ENCODE measurements around the gene SHISA6. TPM values are rescaled to one million over a fixed set of nuclear protein-coding genes. Genes with fewer than 3 reads are reported as not detected.

SHISA6 gene
- total RNA-seq, 1 experiment from 2014 or later, result 2.9 TPM

- no peaks in the 10 kb centered on the region; the same call in 1 of the 2 replicates for H3K27me3 Mint-ChIP-seq (ENCODE audit: low read depth)
- Histone ChIP-seq H3K23ac (ENCODE audit: insufficient read length, low read depth, low read length) (no peak overlapping the region), H3K4me1 (ENCODE audit: insufficient read depth, low read length) (0 out of 2 replicates have a peak, but pooled peaks cover 2% of the 10 kb centered on the region), H3K27me3 (ENCODE audit: insufficient read depth, low read length) (no peaks in the 10 kb centered on the region), H4K20me1 (ENCODE audit: control insufficient read depth, insufficient read depth, insufficient read length) (no peaks in the 10 kb centered on the region), H2BK15ac (ENCODE audit: low read depth, low read length) (no peak overlapping the region), H3T11ph (ENCODE audit: low read length) (no peak overlapping the region), H2BK20ac (ENCODE audit: low read depth, low read length, poor library complexity, severe bottlenecking) (no peak overlapping the region), H2AK5ac (ENCODE audit: insufficient read length, low read length) (no peak overlapping the region), H2AFZ (ENCODE audit: low read length) (no peak overlapping the region), H2BK5ac (ENCODE audit: insufficient read length, low read length) (no peak overlapping the region), H4K8ac (replicated peaks; ENCODE audit: insufficient read length, low read depth, low read length) (no peak overlapping the region), H3K79me1 (ENCODE audit: insufficient read depth, low read depth, low read length, poor library complexity, severe bottlenecking) (no peaks in the 10 kb centered on the region), H3K9me3 (ENCODE audit: control insufficient read depth, low read depth, low read length) (no peaks in the 10 kb centered on the region), H3K4me2 (ENCODE audit: insufficient read depth, insufficient read length, low read length) (no peak overlapping the region), H3K79me2 (ENCODE audit: insufficient read depth, low read length) (no peaks in the 10 kb centered on the region), H3K27ac (ENCODE audit: insufficient read length, low read depth, low read length) (no peak overlapping the region), H3K9ac (ENCODE audit: extremely low read depth, insufficient read length, low read length) (no peak overlapping the region), H3K4ac (ENCODE audit: low read depth, low read length) (no peak overlapping the region), H3K56ac (ENCODE audit: insufficient read length, low read depth, low read length) (no peak overlapping the region), H4K5ac (ENCODE audit: insufficient read length, low read depth, low read length) (no peak overlapping the region), H4K91ac (ENCODE audit: insufficient read length, low read depth, low read length) (no peak overlapping the region), H2BK12ac (ENCODE audit: insufficient read length, low read depth, low read length) (no peak overlapping the region), H3K23me2 (ENCODE audit: insufficient read length, low read depth, low read length, poor library complexity, severe bottlenecking) (no peaks in the 10 kb centered on the region), H2BK120ac (ENCODE audit: low read depth, low read length, poor library complexity, severe bottlenecking) (no peak overlapping the region), H3K18ac (ENCODE audit: insufficient read length, low read depth, low read length) (no peak overlapping the region), H3K14ac (ENCODE audit: insufficient read depth, low read length) (no peak overlapping the region)
- no peak for TF ChIP-seq CTCF (conservative IDR thresholded peaks at IDR 0.05)
- no peak overlapping the region for H3K27ac Mint-ChIP-seq
- no peak overlapping the region for H3K4me3 Mint-ChIP-seq
- no CpG with 5 or more reads among the region's 3 CpGs for WGBS (ENCODE audit: extremely low coverage, insufficient read length, low lambda C conversion rate)
- H3K36me3 Mint-ChIP-seq (ENCODE audit: insufficient read depth in 1 of 3, low read depth in 3 of 3), result no peaks in the 10 kb centered on the region
- peaks cover 8 to 9% of the 10 kb centered on the region in 2 experiments for H3K4me1 Mint-ChIP-seq
- H3K9me3 Mint-ChIP-seq, result peaks cover 0 to 2% of the 10 kb centered on the region in 2 experiments; a peak in 1 of 5 replicates
- DNase-seq, result no peak
Measured at GRCh38 chr17:11372692-11373091, 131.7 kb downstream of the SHISA6 start.
